OCI-LY1 (cell line): Measurements from ENCODE around the gene IFNAR2.

Experiments used
- H2AFZ ChIP-seq: fragments of 200-600 bp; sonication (generic), shearing (Covaris generic); 2 replicates; pipeline ENCODE4 v1.6.0; 2014; ENCODE audit warnings: antibody characterized with exemption, mild to moderate bottlenecking, low read length
- H3F3A ChIP-seq: fragments of 200-600 bp; sonication (generic), shearing (Covaris generic); 2 replicates; pipeline ENCODE4 v1.6.0; 2014; ENCODE audit warnings: mild to moderate bottlenecking, antibody characterized with exemption, low read length, moderate library complexity; ENCODE audit not compliant: insufficient read depth
- H3K27ac ChIP-seq: fragments of 200-600 bp; sonication (generic); 2 replicates; pipeline ENCODE4 v1.5.1; 2014; ENCODE audit warnings: low read length, mixed run types, mild to moderate bottlenecking, low read depth; ENCODE audit not compliant: poor library complexity, severe bottlenecking
- H3K27me3 ChIP-seq: fragments of 200-600 bp; sonication (generic); 2 replicates; pipeline ENCODE4 v1.6.0; 2014; ENCODE audit warnings: antibody characterized with exemption, mild to moderate bottlenecking, low read length, moderate library complexity; ENCODE audit not compliant: insufficient read depth
- H3K36me3 ChIP-seq: fragments of 200-600 bp; sonication (generic); 2 replicates; pipeline ENCODE4 v1.6.1; 2014; ENCODE audit warnings: mild to moderate bottlenecking, antibody characterized with exemption, low read length, moderate library complexity, mixed read lengths; ENCODE audit not compliant: insufficient read depth
- H3K4me1 ChIP-seq: fragments of 200-600 bp; sonication (generic); 2 replicates; pipeline ENCODE4 v1.5.1; 2014; ENCODE audit warnings: mild to moderate bottlenecking, low read length, moderate library complexity; ENCODE audit not compliant: insufficient read depth, severe bottlenecking
- H3K4me2 ChIP-seq: fragments of 200-600 bp; sonication (generic), shearing (Covaris generic); 2 replicates; pipeline ENCODE4 v1.6.1; 2014; ENCODE audit warnings: low read length
- H3K4me3 ChIP-seq: fragments of 200-600 bp; sonication (generic); 2 replicates; pipeline ENCODE4 v1.5.1; 2014; ENCODE audit warnings: low read length, low read depth, mild to moderate bottlenecking, mixed read lengths; ENCODE audit not compliant: poor library complexity, severe bottlenecking
- H3K79me2 ChIP-seq: fragments of 200-600 bp; shearing (Covaris generic); 2 replicates; pipeline ENCODE4 v1.6.1; 2016; ENCODE audit warnings: mixed run types, low read length, mixed read lengths; ENCODE audit not compliant: insufficient read depth
- H3K9ac ChIP-seq: fragments of 200-600 bp; sonication (generic), shearing (Covaris generic); 2 replicates; pipeline ENCODE4 v1.6.1; 2014; ENCODE audit warnings: mild to moderate bottlenecking, low read length, mixed read lengths
- H3K9me2 ChIP-seq: fragments of 200-600 bp; sonication (generic), shearing (Covaris generic); 2 replicates; pipeline ENCODE4 v1.6.1; 2014; ENCODE audit warnings: low read depth, mild to moderate bottlenecking, low read length, mixed read lengths
- H3K9me3 ChIP-seq: fragments of 200-600 bp; shearing (Covaris generic); 2 replicates; pipeline ENCODE4 v1.6.1; 2014; ENCODE audit warnings: low read length, mixed read lengths
- H4K20me1 ChIP-seq: fragments of 200-600 bp; sonication (generic), shearing (Covaris generic); 2 replicates; pipeline ENCODE4 v1.6.0; 2016; ENCODE audit warnings: mild to moderate bottlenecking, low read length; ENCODE audit not compliant: insufficient read depth
- EZH2 ChIP-seq: fragments of 200-600 bp; sonication (generic), shearing (Covaris generic); IDR thresholded peaks from 2 replicates; pipeline ENCODE4 v1.8.0; 2017; ENCODE audit warnings: borderline replicate concordance, mixed run types, mild to moderate bottlenecking, antibody characterized with exemption, low read length, moderate library complexity, mixed read lengths
- TF ChIP-seq, protein P1 (sequence below): fragments of 200-600 bp; sonication (generic), shearing (Covaris generic); IDR thresholded peaks from 2 replicates; pipeline ENCODE4 v1.5.1; 2017; ENCODE audit warnings: mild to moderate bottlenecking, antibody characterized with exemption, low read length, moderate library complexity, mixed read lengths

The IFNAR2 gene

DNA sequence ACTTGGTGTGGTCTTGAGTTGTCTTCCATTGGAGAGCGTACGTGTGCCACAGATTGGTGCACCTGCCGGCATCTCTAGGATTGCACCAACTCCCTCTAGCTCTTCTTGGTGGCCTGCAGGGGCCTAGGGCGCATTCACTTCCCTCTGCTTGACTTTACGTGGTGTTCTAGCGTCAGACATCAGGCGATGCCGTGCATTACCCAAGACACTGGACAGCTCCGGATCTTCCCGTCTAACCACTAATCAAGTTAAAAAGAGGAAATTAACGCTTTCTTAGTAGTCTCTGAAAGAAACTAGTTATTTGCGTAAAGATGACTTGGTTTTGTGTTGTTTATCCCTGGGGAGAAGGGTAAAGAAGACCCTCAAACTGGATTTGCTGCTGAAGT lies 35.9 kb downstream of the IFNAR2 start:
- no peak for TF ChIP-seq EZH2
- TF ChIP-seq, protein P1, sequence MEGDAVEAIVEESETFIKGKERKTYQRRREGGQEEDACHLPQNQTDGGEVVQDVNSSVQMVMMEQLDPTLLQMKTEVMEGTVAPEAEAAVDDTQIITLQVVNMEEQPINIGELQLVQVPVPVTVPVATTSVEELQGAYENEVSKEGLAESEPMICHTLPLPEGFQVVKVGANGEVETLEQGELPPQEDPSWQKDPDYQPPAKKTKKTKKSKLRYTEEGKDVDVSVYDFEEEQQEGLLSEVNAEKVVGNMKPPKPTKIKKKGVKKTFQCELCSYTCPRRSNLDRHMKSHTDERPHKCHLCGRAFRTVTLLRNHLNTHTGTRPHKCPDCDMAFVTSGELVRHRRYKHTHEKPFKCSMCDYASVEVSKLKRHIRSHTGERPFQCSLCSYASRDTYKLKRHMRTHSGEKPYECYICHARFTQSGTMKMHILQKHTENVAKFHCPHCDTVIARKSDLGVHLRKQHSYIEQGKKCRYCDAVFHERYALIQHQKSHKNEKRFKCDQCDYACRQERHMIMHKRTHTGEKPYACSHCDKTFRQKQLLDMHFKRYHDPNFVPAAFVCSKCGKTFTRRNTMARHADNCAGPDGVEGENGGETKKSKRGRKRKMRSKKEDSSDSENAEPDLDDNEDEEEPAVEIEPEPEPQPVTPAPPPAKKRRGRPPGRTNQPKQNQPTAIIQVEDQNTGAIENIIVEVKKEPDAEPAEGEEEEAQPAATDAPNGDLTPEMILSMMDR = peak; percentile 31; the same call in 1 of the 2 replicates

DNA sequence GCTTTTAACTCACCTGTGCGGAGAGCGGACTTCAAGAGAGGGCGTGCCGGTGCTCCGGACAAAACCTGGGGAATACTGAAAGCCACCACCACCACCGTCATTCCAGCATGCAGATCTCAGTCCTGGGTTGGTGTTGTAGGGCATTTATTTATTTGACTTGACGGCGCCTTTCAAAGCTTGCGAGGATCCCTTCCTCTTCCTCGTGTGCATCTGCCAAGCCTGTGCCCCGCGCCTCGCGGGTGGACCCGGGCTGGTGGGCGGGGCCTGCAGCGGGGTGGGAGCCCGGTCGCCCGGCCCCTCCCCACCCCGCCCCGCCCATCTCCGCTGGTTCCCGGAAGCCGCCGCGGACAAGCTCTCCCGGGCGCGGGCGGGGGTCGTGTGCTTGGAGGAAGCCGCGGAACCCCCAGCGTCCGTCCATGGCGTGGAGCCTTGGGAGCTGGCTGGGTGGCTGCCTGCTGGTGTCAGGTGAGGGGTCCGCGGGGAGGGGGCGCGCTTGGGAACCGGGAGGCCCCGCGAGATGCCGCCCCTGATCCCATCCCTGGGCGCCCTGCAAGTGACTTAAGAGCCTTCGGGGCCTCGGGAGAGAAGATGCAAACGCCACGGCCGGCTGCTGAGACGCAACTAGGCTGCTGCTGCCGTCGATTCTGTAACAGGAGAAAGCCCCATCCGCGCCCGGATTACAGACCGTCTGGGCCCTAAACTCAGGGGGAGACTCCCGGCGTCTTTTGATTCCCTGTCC lies 36.5 kb downstream of the IFNAR2 start, which contains the start of gene IL10RB:
Gene IL10RB, plus strand, starts transcription at position 318 of the 739 bp plus-strand sequence. Its CDS starts 99 bp downstream, at position 417.
- Histone ChIP-seq H2AFZ (no peak within 1 kb of the TSS), H3K4me2 (peak within 1 kb of the TSS; percentile 80), H3K27ac (peak within 1 kb of the TSS; percentile 83)

More for the DNA sequence above, 35.9 kb downstream of the IFNAR2 start:
- Histone ChIP-seq H3K4me2 (peak overlapping the region; percentile 80), H3F3A (peaks cover 6% of the 10 kb centered on the region; the same call in 1 of the 2 replicates), H3K4me3 (peak overlapping the region; percentile 72), H3K27ac (peak overlapping the region; percentile 82), H3K36me3 (peaks cover 28% of the 10 kb centered on the region), H3K9ac (peak overlapping the region; percentile 54), H3K79me2 (no peaks in the 10 kb centered on the region; the same call in 1 of the 2 replicates), H2AFZ (no peak overlapping the region), H3K27me3 (no peaks in the 10 kb centered on the region), H3K9me3 (no peaks in the 10 kb centered on the region), H3K4me1 (peaks cover 61% of the 10 kb centered on the region), H3K9me2 (no peaks in the 10 kb centered on the region), H4K20me1 (no peaks in the 10 kb centered on the region)

DNA sequence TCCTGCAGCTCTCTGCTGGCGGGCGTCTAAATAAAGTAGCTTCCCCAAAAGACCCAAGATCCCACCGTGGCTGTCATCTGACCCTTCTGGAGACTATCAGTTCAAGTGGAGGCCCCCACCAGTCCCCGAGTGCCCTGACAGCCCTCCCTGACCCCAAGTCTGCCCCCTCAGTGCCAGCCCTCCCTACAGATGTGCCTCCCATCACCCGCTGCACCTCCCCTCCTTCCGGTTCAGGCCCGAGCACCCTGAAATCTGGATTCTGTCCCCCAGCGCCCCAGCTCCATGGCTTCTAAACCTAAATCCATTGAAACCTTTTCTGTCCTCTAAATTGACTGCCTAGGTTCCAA lies 37.0 kb downstream of the IFNAR2 start:
- peaks cover 6% of the 10 kb centered on the region; the same call in 1 of the 2 replicates for H3F3A ChIP-seq
- peaks cover 50% of the 10 kb centered on the region for H3K4me1 ChIP-seq
- H3K27me3 ChIP-seq = no peaks in the 10 kb centered on the region
- H3K27ac ChIP-seq = peak overlapping the region; percentile 83
- peak overlapping the region; percentile 80 for H3K4me2 ChIP-seq
- H3K79me2 ChIP-seq = no peaks in the 10 kb centered on the region; the same call in 1 of the 2 replicates
- H4K20me1 ChIP-seq = no peaks in the 10 kb centered on the region
- H3K36me3 ChIP-seq = peaks cover 38% of the 10 kb centered on the region
- no peak overlapping the region for H2AFZ ChIP-seq
- no peak for TF ChIP-seq EZH2
- TF ChIP-seq, protein P1 = no peak
- no peaks in the 10 kb centered on the region for H3K9me3 ChIP-seq
- peak overlapping the region; percentile 72 for H3K4me3 ChIP-seq
- H3K9me2 ChIP-seq = no peaks in the 10 kb centered on the region
- H3K9ac ChIP-seq = peak overlapping the region; percentile 81

More for the DNA sequence above, 36.5 kb downstream of the IFNAR2 start, which contains the start of gene IL10RB:
- Histone ChIP-seq H4K20me1 (no peaks in the 10 kb centered on the region), H3K4me1 (peaks cover 56% of the 10 kb centered on the region), H3K36me3 (peaks cover 33% of the 10 kb centered on the region), H3K4me3 (peak within 1 kb of the TSS; percentile 72), H3K9me3 (no peaks in the 10 kb centered on the region), H3K27me3 (no peaks in the 10 kb centered on the region), H3F3A (peaks cover 6% of the 10 kb centered on the region; the same call in 1 of the 2 replicates), H3K9ac (peak within 1 kb of the TSS; percentile 81), H3K9me2 (no peaks in the 10 kb centered on the region), H3K79me2 (no peaks in the 10 kb centered on the region; the same call in 1 of the 2 replicates)
- TF ChIP-seq, protein P1 = no peak
- no peak for TF ChIP-seq EZH2
